SH-SY5Y (cell line): ENCODE data around the gene HAPLN3.

ENCODE experiments used
- GATA2 ChIP-seq: IDR thresholded peaks from 2 replicates; pipeline ENCODE4 v1.6.1; 2011; ENCODE audit warnings: mild to moderate bottlenecking, low read depth, low read length
- GATA3 ChIP-seq: IDR thresholded peaks from 2 replicates; pipeline ENCODE4 v1.6.1; 2011; ENCODE audit warnings: low read depth, mild to moderate bottlenecking, low read length, moderate library complexity

GRCh38 chr15:88896333-88897033 is 1.1 kb upstream of the HAPLN3 start:
- TF ChIP-seq GATA3: no peak
- TF ChIP-seq GATA2: no peak
